ENCODE measurements around the gene STIM1. TPM values are rescaled to one million over a fixed set of nuclear protein-coding genes. Genes with fewer than 3 reads are reported as not detected.

Gene STIM1
- total RNA-seq, 1 experiment from 2014 or later: 18.0 TPM

- Mint-ChIP-seq H3K4me1 (peaks cover 41% of the 10 kb centered on the region), H3K4me3 (no peak overlapping the region), H3K27me3 (ENCODE audit: low read depth) (no peaks in the 10 kb centered on the region), H3K9me3 (no peaks in the 10 kb centered on the region), H3K36me3 (peaks cover 28% of the 10 kb centered on the region), H3K27ac (peak overlapping the region; percentile 26)
- ChIA-PET CTCF (interaction anchor here (0.6 to 3.3 kb wide), 17 partner anchors 8 to 248 kb away, joined by 3 to 71 read pairs (median 4); partner anchors contain the start of genes PGAP2, RHOG and STIM1), POLR2A (interaction anchor here (0.5 to 1.0 kb wide), 2 partner anchors 14 to 669 kb away, joined by 3 to 4 read pairs; no protein-coding TSS in a partner anchor)
- ATAC-seq: peak; percentile 92
- DNase-seq (ENCODE audit: low spot score): peak; percentile 94
- TF ChIP-seq SP1 (CRISPR knock-in tag; conservative IDR thresholded peaks at IDR 0.05) (no peak), ZNF232 (CRISPR knock-in tag; IDR thresholded peaks at IDR 0.05) (0 out of 2 replicates have a peak, but pooled peaks have one; percentile 40), E2F5 (CRISPR knock-in tag; IDR thresholded peaks at IDR 0.05) (no peak), SMAD3 (CRISPR knock-in tag; IDR thresholded peaks at IDR 0.05; ENCODE audit: borderline replicate concordance) (no peak), NFE2L1 (CRISPR knock-in tag; IDR thresholded peaks at IDR 0.05) (no peak), ZNF317 (CRISPR knock-in tag; IDR thresholded peaks at IDR 0.05; ENCODE audit: borderline replicate concordance, low read depth) (0 out of 2 replicates have a peak, but pooled peaks have one; percentile 35), IRF2 (CRISPR knock-in tag; IDR thresholded peaks at IDR 0.05; ENCODE audit: borderline replicate concordance, low read depth) (no peak), ETV6 (CRISPR knock-in tag; IDR thresholded peaks at IDR 0.05) (peak; percentile 65; the same call in 1 of the 2 replicates), JUN (CRISPR knock-in tag; IDR thresholded peaks at IDR 0.05) (no peak), TEAD1 (CRISPR knock-in tag; IDR thresholded peaks at IDR 0.05) (peak; percentile 64; the same call in 1 of the 2 replicates), AR (CRISPR knock-in tag; IDR thresholded peaks at IDR 0.05) (0 out of 2 replicates have a peak, but pooled peaks have one; percentile 65), CREM (CRISPR knock-in tag; IDR thresholded peaks at IDR 0.05) (0 out of 2 replicates have a peak, but pooled peaks have one; percentile 26), STAT6 (CRISPR knock-in tag; conservative IDR thresholded peaks at IDR 0.05; ENCODE audit: low read depth) (no peak), MAX (CRISPR knock-in tag; IDR thresholded peaks at IDR 0.05) (0 out of 2 replicates have a peak, but pooled peaks have one; percentile 54)
- TF ChIP-seq, protein P1, sequence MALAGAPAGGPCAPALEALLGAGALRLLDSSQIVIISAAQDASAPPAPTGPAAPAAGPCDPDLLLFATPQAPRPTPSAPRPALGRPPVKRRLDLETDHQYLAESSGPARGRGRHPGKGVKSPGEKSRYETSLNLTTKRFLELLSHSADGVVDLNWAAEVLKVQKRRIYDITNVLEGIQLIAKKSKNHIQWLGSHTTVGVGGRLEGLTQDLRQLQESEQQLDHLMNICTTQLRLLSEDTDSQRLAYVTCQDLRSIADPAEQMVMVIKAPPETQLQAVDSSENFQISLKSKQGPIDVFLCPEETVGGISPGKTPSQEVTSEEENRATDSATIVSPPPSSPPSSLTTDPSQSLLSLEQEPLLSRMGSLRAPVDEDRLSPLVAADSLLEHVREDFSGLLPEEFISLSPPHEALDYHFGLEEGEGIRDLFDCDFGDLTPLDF (CRISPR knock-in tag; IDR thresholded peaks at IDR 0.05): no peak
- TF ChIP-seq, protein P2, sequence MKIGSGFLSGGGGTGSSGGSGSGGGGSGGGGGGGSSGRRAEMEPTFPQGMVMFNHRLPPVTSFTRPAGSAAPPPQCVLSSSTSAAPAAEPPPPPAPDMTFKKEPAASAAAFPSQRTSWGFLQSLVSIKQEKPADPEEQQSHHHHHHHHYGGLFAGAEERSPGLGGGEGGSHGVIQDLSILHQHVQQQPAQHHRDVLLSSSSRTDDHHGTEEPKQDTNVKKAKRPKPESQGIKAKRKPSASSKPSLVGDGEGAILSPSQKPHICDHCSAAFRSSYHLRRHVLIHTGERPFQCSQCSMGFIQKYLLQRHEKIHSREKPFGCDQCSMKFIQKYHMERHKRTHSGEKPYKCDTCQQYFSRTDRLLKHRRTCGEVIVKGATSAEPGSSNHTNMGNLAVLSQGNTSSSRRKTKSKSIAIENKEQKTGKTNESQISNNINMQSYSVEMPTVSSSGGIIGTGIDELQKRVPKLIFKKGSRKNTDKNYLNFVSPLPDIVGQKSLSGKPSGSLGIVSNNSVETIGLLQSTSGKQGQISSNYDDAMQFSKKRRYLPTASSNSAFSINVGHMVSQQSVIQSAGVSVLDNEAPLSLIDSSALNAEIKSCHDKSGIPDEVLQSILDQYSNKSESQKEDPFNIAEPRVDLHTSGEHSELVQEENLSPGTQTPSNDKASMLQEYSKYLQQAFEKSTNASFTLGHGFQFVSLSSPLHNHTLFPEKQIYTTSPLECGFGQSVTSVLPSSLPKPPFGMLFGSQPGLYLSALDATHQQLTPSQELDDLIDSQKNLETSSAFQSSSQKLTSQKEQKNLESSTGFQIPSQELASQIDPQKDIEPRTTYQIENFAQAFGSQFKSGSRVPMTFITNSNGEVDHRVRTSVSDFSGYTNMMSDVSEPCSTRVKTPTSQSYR (CRISPR knock-in tag; IDR thresholded peaks at IDR 0.05): no peak
- TF ChIP-seq, protein P3, sequence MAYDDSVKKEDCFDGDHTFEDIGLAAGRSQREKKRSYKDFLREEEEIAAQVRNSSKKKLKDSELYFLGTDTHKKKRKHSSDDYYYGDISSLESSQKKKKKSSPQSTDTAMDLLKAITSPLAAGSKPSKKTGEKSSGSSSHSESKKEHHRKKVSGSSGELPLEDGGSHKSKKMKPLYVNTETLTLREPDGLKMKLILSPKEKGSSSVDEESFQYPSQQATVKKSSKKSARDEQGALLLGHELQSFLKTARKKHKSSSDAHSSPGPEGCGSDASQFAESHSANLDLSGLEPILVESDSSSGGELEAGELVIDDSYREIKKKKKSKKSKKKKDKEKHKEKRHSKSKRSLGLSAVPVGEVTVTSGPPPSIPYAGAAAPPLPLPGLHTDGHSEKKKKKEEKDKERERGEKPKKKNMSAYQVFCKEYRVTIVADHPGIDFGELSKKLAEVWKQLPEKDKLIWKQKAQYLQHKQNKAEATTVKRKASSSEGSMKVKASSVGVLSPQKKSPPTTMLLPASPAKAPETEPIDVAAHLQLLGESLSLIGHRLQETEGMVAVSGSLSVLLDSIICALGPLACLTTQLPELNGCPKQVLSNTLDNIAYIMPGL (CRISPR knock-in tag; IDR thresholded peaks at IDR 0.05): 0 out of 2 replicates have a peak, but pooled peaks have one; percentile 24
- TF ChIP-seq, protein P4, sequence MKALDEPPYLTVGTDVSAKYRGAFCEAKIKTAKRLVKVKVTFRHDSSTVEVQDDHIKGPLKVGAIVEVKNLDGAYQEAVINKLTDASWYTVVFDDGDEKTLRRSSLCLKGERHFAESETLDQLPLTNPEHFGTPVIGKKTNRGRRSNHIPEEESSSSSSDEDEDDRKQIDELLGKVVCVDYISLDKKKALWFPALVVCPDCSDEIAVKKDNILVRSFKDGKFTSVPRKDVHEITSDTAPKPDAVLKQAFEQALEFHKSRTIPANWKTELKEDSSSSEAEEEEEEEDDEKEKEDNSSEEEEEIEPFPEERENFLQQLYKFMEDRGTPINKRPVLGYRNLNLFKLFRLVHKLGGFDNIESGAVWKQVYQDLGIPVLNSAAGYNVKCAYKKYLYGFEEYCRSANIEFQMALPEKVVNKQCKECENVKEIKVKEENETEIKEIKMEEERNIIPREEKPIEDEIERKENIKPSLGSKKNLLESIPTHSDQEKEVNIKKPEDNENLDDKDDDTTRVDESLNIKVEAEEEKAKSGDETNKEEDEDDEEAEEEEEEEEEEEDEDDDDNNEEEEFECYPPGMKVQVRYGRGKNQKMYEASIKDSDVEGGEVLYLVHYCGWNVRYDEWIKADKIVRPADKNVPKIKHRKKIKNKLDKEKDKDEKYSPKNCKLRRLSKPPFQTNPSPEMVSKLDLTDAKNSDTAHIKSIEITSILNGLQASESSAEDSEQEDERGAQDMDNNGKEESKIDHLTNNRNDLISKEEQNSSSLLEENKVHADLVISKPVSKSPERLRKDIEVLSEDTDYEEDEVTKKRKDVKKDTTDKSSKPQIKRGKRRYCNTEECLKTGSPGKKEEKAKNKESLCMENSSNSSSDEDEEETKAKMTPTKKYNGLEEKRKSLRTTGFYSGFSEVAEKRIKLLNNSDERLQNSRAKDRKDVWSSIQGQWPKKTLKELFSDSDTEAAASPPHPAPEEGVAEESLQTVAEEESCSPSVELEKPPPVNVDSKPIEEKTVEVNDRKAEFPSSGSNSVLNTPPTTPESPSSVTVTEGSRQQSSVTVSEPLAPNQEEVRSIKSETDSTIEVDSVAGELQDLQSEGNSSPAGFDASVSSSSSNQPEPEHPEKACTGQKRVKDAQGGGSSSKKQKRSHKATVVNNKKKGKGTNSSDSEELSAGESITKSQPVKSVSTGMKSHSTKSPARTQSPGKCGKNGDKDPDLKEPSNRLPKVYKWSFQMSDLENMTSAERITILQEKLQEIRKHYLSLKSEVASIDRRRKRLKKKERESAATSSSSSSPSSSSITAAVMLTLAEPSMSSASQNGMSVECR (CRISPR knock-in tag; IDR thresholded peaks at IDR 0.05; ENCODE audit: borderline replicate concordance): no peak
These were observed 30.6 kb upstream of the STIM1 start for GRCh38 chr11:3824714-3825472.

Data from WTC11 (cell line).